ENCODE results near the gene KLK2.

DNA sequence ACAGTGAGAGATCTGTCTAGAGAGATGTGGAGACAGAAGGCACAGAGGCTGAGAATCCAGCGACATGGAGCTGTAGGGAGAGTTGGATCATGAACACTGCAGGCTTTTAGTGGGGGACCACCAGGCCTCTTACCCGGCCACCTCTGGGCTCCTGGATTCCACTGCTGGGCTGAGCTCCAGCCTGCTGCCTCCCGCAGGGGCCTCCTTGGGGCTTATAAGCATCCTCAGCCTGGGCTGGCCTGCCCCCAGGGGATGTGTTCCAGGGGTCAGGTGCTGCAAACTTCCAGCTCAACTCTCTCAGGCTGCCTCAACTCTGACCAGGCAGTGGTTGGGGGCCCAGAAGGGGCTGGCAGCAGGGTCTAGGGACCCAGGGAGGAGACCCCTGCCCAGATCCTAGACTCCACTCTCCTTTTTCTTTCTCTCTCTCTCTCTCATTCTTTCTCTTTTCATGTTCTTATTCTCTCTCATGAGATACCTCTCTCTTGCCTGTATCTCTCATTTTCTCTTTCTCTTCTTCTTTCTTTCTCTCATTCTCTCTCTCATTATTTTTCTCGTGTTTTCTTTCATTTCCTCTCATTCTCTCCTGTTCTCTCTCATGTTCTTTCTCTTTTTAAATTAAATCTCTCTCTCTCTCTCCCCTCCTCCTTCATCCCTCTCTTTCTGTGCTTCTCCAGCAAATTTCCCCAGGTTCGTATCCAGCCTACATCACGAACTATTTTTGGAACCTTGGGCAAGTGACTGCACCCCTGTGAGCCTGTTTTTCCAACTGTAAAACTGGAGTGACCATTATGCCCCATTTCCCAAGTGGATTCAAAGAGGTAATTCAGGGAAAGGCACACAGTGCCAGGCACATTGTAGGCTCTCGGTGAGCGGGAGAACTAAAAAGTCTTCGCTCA lies 38.2 kb downstream of the KLK2 start, which contains the start of gene KLK4:
- TF ChIP-seq, protein P1, sequence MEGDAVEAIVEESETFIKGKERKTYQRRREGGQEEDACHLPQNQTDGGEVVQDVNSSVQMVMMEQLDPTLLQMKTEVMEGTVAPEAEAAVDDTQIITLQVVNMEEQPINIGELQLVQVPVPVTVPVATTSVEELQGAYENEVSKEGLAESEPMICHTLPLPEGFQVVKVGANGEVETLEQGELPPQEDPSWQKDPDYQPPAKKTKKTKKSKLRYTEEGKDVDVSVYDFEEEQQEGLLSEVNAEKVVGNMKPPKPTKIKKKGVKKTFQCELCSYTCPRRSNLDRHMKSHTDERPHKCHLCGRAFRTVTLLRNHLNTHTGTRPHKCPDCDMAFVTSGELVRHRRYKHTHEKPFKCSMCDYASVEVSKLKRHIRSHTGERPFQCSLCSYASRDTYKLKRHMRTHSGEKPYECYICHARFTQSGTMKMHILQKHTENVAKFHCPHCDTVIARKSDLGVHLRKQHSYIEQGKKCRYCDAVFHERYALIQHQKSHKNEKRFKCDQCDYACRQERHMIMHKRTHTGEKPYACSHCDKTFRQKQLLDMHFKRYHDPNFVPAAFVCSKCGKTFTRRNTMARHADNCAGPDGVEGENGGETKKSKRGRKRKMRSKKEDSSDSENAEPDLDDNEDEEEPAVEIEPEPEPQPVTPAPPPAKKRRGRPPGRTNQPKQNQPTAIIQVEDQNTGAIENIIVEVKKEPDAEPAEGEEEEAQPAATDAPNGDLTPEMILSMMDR (IDR thresholded peaks at IDR 0.05; ENCODE audit: control extremely low read depth in 1 of 3, insufficient read depth in 1 of 3, low read depth in 1 of 3, low read length in 3 of 3), result no peak
- TF ChIP-seq FOSL1 (IDR thresholded peaks at IDR 0.05; ENCODE audit: insufficient read depth, low read depth, low read length), result no peak
- no peak for TF ChIP-seq EP300 (IDR thresholded peaks at IDR 0.05; ENCODE audit: borderline replicate concordance in 1 of 2, low read depth in 2 of 2, low read length in 2 of 2)
- TF ChIP-seq POLR2A (IDR thresholded peaks at IDR 0.05; ENCODE audit: control extremely low read depth in 1 of 2, low read depth in 2 of 2, low read length in 2 of 2), result no peak
- no peak for TF ChIP-seq POLR2AphosphoS5 (IDR thresholded peaks at IDR 0.05; ENCODE audit: low read depth, low read length)
- TF ChIP-seq MAX (IDR thresholded peaks at IDR 0.05), result no peak
- no peak for TF ChIP-seq CREB1 (IDR thresholded peaks at IDR 0.05)
- TF ChIP-seq ATF3 (IDR thresholded peaks at IDR 0.05; ENCODE audit: insufficient read depth, low read depth, low read length), result no peak
- no peak for TF ChIP-seq RFX5 (IDR thresholded peaks at IDR 0.05; ENCODE audit: borderline replicate concordance, low read depth, low read length)
- no peak for TF ChIP-seq JUN (IDR thresholded peaks at IDR 0.05; ENCODE audit: low read depth, low read length)
